GM10266 (cell line): ENCODE measurements around the gene ZNF622.

Source experiments
- DNase-seq: peaks from one replicate; pipeline ENCODE4 v3.0.0; 2012; ENCODE audit errors: extremely low spot score
- TF ChIP-seq, protein P1 (sequence below): IDR thresholded peaks from 2 replicates; pipeline ENCODE4 v1.5.1; 2012; ENCODE audit warnings: mild to moderate bottlenecking, low read depth; ENCODE audit not compliant: control insufficient read depth, insufficient read depth; ENCODE audit errors: missing control alignments

The ZNF622 gene

DNA sequence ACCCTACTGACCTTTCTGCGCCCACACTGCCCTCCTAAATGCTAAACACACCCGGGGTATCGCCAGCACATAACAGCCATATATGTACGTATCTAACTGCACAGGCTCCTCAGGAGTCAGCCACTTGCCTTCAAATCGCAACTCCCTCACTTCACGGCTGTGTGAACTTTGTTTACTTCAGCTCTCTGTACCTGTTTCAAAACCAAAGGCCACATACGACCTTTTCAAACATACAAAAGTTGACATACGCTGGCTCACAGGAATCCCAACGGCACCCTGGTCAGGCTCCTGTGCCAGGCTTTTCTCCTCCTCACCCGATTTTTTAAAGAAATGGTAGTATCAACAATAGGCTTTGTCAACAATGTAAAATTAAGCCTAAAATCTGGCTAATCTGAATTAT lies 39.0 kb upstream of the ZNF622 start:
- no peak for DNase-seq
- TF ChIP-seq, protein P1, sequence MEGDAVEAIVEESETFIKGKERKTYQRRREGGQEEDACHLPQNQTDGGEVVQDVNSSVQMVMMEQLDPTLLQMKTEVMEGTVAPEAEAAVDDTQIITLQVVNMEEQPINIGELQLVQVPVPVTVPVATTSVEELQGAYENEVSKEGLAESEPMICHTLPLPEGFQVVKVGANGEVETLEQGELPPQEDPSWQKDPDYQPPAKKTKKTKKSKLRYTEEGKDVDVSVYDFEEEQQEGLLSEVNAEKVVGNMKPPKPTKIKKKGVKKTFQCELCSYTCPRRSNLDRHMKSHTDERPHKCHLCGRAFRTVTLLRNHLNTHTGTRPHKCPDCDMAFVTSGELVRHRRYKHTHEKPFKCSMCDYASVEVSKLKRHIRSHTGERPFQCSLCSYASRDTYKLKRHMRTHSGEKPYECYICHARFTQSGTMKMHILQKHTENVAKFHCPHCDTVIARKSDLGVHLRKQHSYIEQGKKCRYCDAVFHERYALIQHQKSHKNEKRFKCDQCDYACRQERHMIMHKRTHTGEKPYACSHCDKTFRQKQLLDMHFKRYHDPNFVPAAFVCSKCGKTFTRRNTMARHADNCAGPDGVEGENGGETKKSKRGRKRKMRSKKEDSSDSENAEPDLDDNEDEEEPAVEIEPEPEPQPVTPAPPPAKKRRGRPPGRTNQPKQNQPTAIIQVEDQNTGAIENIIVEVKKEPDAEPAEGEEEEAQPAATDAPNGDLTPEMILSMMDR = no peak

DNA sequence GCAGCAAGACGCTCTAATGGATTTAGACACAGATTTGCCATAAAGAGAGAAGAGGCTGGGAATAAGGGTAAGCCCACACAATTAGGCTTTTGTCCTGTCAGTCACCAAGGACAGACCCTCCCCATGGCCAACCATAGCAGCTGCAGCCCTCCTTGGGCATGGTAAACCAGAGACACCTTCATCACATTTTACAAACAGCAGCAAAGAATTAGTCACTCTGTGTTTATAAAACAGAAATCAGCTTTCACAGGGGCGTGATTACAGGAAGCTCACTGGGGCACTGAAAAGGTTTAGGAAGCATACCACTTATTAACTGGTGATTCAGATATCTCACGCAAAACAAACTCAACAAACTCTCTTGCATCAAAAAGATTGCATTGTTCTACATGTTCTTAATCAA lies 37.3 kb upstream of the ZNF622 start:
- TF ChIP-seq, protein P1 = no peak
- DNase-seq = no peak

DNA sequence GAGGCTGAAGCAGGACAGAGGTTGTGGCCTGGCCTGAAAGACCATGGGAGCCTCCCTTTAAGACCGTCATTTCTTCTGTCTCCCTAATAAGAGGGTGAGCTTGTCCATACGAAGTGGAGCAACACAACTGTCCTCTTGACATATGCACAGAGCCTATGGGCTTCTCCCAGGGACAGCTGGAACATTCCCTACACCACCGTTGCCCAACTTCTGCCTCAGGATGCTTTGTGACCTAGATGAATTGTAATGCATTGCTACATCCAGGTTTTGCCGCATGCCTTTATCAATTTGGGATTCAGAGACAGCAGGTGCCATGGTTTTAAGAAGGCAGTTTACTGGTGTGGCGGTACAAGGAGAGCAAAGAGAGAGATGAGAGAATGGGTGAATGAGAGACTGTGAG lies 34.4 kb upstream of the ZNF622 start:
- no peak for DNase-seq
- TF ChIP-seq, protein P1 = no peak

DNA sequence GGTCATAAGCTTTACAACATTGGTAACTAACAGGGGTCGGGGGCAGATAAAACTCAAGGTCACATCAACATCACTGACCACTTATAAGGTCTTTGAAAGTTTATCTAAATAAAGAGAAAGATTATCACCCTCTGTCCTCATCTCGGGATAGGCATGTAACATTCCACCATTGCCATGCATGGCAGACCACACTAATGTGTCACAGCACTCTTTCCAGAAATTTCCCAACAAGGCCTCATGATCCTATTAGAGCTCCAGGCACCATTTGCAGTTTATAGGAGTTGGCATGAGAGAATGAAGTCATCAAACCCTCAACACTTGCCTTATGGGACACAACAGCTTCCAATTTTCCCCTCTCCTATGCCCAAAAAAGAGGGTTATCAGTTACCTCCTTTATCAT lies 31.9 kb upstream of the ZNF622 start:
- DNase-seq = no peak
- TF ChIP-seq, protein P1 = no peak

DNA sequence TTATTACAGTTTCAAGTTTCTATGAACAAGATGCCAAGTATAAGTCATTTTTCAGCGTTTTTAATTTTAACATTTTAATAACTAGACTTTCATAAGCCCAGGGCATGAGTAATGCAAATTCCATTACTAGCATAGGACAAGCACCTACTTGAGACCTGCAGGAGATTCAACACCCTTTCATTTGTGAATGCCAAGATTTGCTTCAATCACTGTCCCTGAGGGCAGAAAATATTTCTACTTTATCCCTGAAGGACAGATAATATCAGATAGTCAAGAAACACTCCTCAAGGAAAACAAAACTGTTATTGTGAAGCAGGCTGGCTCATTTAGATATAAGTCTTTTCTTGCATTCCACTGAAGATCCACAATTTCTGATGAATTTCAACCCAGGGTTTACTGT lies 27.7 kb upstream of the ZNF622 start:
- DNase-seq = no peak
- TF ChIP-seq, protein P1 = no peak

DNA sequence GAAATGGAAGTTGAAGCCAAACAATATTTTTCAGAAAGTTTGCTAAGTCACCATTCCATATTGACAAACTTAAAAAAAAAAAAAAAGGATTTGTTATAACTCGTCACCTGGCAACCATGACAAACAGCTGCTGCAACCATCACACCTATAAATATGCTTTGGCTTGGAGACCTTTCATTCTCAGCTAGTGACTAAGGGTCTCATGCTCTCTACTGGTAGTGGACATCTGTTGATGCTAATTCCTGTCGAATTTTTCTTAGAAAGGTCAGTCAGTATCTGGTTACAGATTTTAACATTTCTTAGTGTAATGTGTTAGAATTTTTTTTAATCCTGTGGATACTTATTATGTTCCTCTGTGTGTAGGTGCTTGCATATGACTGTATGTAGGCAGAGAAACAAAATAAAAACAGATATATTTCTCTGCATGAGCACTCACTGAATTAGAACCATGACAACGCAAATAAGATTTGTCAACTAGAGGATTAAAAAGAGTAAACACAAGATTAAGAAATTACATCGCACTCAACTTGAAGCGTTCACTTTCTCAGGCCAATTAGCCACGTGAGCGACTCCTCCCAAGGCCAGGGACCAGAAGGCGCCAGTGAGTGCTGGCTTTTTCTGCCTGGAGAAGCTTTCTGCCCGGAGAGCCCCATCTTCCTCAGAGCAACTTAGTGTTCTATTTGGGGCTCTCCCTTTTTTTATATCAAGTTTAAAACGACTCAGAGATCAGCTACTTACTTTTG lies 27.0 kb upstream of the ZNF622 start:
- DNase-seq = no peak
- TF ChIP-seq, protein P1 = no peak

DNA sequence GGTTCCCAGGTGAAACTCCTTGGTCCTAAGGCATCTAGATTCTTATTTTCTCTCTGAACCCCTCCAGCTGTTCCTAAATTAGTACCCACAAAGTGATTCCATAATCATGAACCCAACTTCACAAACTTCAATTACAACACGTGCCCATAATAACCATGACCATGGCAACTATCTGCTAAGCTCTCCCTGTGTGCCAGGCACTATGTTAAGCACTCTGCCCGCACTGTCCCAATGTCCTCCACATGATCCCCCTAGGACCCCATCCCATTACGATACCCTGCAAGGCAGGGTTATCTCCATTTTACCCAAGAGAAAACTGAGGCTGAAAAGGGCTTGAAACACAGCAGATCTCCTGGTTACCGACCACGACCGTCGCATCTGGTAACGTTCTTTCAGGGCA lies 25.3 kb upstream of the ZNF622 start:
- TF ChIP-seq, protein P1 = no peak
- no peak for DNase-seq
